ENCODE results near the gene CLIP1. TPM values are rescaled to one million over a fixed set of nuclear protein-coding genes. Genes with fewer than 3 reads are reported as not detected.
A peak's percentile ranks its signal among the peaks of the same experiment; 100 is the strongest.
"Not testable (repeated sequence)": the region's sequence is repeated elsewhere in the genome, so short reads cannot be mapped to it uniquely, and the experiment has no call there.

CLIP1 gene
- total RNA-seq, 1 experiment from 2014 or later, result 42.9 TPM

DNA sequence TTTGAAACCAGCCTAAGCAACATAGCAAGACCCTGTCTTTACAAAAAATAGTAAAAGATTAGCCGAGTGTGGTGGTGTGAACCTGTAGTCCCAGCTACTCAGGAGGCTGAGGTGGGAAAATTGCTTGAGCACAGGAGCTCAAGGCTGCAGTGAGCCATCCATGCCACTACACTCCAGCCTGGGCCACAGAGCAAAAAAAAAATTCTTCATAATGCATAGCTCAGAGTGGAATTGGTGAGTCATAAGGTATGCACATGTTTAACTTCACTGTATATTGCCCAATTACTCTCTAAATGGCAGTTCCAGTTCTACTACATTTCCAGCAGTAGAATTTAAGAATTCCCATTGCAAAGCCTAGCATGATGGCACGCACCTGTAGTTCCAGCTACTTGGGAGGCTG lies 26.8 kb upstream of the CLIP1 start:
- Histone ChIP-seq H4K20me1 (ENCODE audit: insufficient read depth) (no peaks in the 10 kb centered on the region), H3K9ac (ENCODE audit: low read length) (0 out of 2 replicates have a peak overlapping the region, but pooled peaks have one; percentile 14), H3K4me2 (ENCODE audit: low read length) (peak overlapping the region; percentile 61), H3K27me3 (ENCODE audit: insufficient read depth, low read length) (no peaks in the 10 kb centered on the region), H3K9me2 (ENCODE audit: insufficient read depth) (no peaks in the 10 kb centered on the region), H3K36me3 (ENCODE audit: control insufficient read depth in 1 of 2, insufficient read depth in 2 of 2, low read length in 2 of 2) (no peaks in the 10 kb centered on the region), H3K4me3 (replicated peaks in 1 of 2; ENCODE audit: low read depth in 1 of 2, low read length in 2 of 2) (no peak overlapping the region; a peak in 1 of 4 replicates), H2AFZ (ENCODE audit: low read depth, low read length, poor library complexity, severe bottlenecking) (peak overlapping the region; percentile 78), H3K79me2 (ENCODE audit: insufficient read depth, low read length) (no peaks in the 10 kb centered on the region), H3K9me3 (ENCODE audit: control insufficient read depth in 1 of 2, insufficient read depth in 1 of 2, low read depth in 1 of 2, low read length in 2 of 2) (no peaks in the 10 kb centered on the region), H3K4me1 (ENCODE audit: control insufficient read depth in 1 of 2, insufficient read depth in 2 of 2, low read length in 2 of 2) (peaks cover 12 to 32% of the 10 kb centered on the region in 2 experiments; a peak in 3 of 4 replicates), H3K27ac (ENCODE audit: low read depth, low read length) (no peak overlapping the region; the same call in 1 of the 2 replicates)
- BruUV-seq (replicated peaks), result no TSS peak
- RAD21 ChIA-PET (ENCODE audit: low non-redundant PET in 1 of 2, low total read pairs in 2 of 2, uncharacterized antibody in 2 of 2, unreplicated experiment in 2 of 2), result no interaction called here
- ATAC-seq, result peak; percentile 75
- DNase-seq (ENCODE audit: low read depth, low spot score), result peak; percentile 62
- TF ChIP-seq, protein P1, sequence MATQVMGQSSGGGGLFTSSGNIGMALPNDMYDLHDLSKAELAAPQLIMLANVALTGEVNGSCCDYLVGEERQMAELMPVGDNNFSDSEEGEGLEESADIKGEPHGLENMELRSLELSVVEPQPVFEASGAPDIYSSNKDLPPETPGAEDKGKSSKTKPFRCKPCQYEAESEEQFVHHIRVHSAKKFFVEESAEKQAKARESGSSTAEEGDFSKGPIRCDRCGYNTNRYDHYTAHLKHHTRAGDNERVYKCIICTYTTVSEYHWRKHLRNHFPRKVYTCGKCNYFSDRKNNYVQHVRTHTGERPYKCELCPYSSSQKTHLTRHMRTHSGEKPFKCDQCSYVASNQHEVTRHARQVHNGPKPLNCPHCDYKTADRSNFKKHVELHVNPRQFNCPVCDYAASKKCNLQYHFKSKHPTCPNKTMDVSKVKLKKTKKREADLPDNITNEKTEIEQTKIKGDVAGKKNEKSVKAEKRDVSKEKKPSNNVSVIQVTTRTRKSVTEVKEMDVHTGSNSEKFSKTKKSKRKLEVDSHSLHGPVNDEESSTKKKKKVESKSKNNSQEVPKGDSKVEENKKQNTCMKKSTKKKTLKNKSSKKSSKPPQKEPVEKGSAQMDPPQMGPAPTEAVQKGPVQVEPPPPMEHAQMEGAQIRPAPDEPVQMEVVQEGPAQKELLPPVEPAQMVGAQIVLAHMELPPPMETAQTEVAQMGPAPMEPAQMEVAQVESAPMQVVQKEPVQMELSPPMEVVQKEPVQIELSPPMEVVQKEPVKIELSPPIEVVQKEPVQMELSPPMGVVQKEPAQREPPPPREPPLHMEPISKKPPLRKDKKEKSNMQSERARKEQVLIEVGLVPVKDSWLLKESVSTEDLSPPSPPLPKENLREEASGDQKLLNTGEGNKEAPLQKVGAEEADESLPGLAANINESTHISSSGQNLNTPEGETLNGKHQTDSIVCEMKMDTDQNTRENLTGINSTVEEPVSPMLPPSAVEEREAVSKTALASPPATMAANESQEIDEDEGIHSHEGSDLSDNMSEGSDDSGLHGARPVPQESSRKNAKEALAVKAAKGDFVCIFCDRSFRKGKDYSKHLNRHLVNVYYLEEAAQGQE (IDR thresholded peaks at IDR 0.05; ENCODE audit: low read depth), result no peak
- TF ChIP-seq EGR1 (IDR thresholded peaks at IDR 0.05; ENCODE audit: low read depth) (no peak), SP1 (IDR thresholded peaks at IDR 0.05; ENCODE audit: low read depth) (peak; percentile 55), EZH2 (IDR thresholded peaks at IDR 0.05) (no peak), YY1 (IDR thresholded peaks at IDR 0.05; ENCODE audit: extremely low read depth, insufficient replicate concordance, low read depth, low read length) (no peak), JUND (IDR thresholded peaks at IDR 0.05) (peak; percentile 74), ZNF274 (IDR thresholded peaks at IDR 0.05; ENCODE audit: low read depth, low read length) (no peak), FOSL1 (IDR thresholded peaks at IDR 0.05; ENCODE audit: low read depth) (peak; percentile 79), CEBPB (IDR thresholded peaks at IDR 0.05; ENCODE audit: low read depth) (peak; percentile 89), EZH2phosphoT487 (IDR thresholded peaks at IDR 0.05; ENCODE audit: borderline replicate concordance) (no peak), TCF7L2 (IDR thresholded peaks at IDR 0.05; ENCODE audit: borderline replicate concordance, extremely low read depth, insufficient read depth, insufficient read length) (no peak), CBX3 (IDR thresholded peaks at IDR 0.05; ENCODE audit: low read depth) (peak; percentile 61; the same call in 1 of the 2 replicates), ZFX (IDR thresholded peaks at IDR 0.05) (no peak)
- TF ChIP-seq, protein P2, sequence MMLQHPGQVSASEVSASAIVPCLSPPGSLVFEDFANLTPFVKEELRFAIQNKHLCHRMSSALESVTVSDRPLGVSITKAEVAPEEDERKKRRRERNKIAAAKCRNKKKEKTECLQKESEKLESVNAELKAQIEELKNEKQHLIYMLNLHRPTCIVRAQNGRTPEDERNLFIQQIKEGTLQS (IDR thresholded peaks at IDR 0.05), result peak; percentile 23; the same call in 1 of the 2 replicates
- TF ChIP-seq, protein P3, sequence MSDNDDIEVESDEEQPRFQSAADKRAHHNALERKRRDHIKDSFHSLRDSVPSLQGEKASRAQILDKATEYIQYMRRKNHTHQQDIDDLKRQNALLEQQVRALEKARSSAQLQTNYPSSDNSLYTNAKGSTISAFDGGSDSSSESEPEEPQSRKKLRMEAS (IDR thresholded peaks at IDR 0.05), result peak; percentile 48
- intact Hi-C loops (cut with micrococcal nuclease), result no loop called here
- CTCF ChIA-PET, result no interaction called here
- POLR2A ChIA-PET, result interaction anchor here (0.8 to 1.3 kb wide), 2 partner anchors 14 to 49 kb away, joined by 4 read pairs; no protein-coding TSS in a partner anchor

DNA sequence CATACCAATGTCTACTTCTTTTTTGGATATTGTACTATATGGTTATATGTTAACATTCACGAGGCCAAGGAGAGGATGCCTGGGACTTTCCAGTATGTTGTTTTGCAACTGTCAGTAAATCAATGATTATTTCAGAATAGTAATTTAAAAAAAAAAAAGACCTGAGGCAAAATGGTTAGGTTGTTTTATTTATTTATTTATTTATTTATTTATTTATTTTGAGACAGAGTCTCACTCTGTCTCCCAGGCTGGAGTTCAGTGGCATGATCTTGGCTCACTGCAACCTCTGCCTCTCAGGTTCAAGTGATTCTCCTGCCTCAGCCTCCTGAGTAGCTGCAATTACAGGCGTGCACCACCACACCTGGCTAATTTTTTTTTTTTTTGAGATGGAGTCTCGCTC lies 25.4 kb upstream of the CLIP1 start:
- POLR2A ChIA-PET; H3K79me2 ChIP-seq (ENCODE audit: insufficient read depth, low read length); H3K36me3 ChIP-seq (ENCODE audit: control insufficient read depth in 1 of 2, insufficient read depth in 2 of 2, low read length in 2 of 2); H3K4me3 ChIP-seq (replicated peaks in 1 of 2; ENCODE audit: low read depth in 1 of 2, low read length in 2 of 2); H3K9me3 ChIP-seq (ENCODE audit: control insufficient read depth in 1 of 2, insufficient read depth in 1 of 2, low read depth in 1 of 2, low read length in 2 of 2); H2AFZ ChIP-seq (ENCODE audit: low read depth, low read length, poor library complexity, severe bottlenecking); intact Hi-C loops (cut with micrococcal nuclease); H3K4me2 ChIP-seq (ENCODE audit: low read length); H4K20me1 ChIP-seq (ENCODE audit: insufficient read depth); H3K9ac ChIP-seq (ENCODE audit: low read length); RAD21 ChIA-PET (ENCODE audit: low non-redundant PET in 1 of 2, low total read pairs in 2 of 2, uncharacterized antibody in 2 of 2, unreplicated experiment in 2 of 2); H3K27me3 ChIP-seq (ENCODE audit: insufficient read depth, low read length); ATAC-seq; H3K9me2 ChIP-seq (ENCODE audit: insufficient read depth); H3K27ac ChIP-seq (ENCODE audit: low read depth, low read length); BruUV-seq (replicated peaks); CTCF ChIA-PET; DNase-seq (ENCODE audit: low read depth, low spot score): not testable (repeated sequence)
- peaks cover 12 to 27% of the 10 kb centered on the region in 2 experiments; a peak in 3 of 4 replicates for H3K4me1 ChIP-seq (ENCODE audit: control insufficient read depth in 1 of 2, insufficient read depth in 2 of 2, low read length in 2 of 2)

All from HCT116 (cell line).